GM12878 (cell line): Measurements from ENCODE around the gene DCPS. TPM values are rescaled to one million over a fixed set of nuclear protein-coding genes. Genes with fewer than 3 reads are reported as not detected.

Experiments used
- ATAC-seq: fragments of 200-7000 bp; cut with Tn5 transposase; 3 replicates; pipeline ENCODE4 v1.9.1; 2020; ENCODE audit warnings: mild to moderate bottlenecking, moderate library complexity
- BruUV-seq: library from RNA; stranded (reverse); fragments of 400-500 nt; replicated peaks from 2 replicates; lab custom pipeline; 2021; lab: Mats Ljungman, UMichigan
- CTCF ChIA-PET: fragments of 300-600 bp; sonication (Branson Sonifier 250); formaldehyde crosslinking; extraction: SDS; loops from one replicate; lab custom pipeline; 2021; ENCODE audit warnings: inconsistent platforms; lab: Yijun Ruan, JAX
- POLR2A ChIA-PET: fragments of 350-600 bp; formaldehyde crosslinking; extraction: SDS; loops from one replicate; lab custom pipeline; 2021; ENCODE audit warnings: inconsistent platforms; lab: Charles Lee
- RAD21 ChIA-PET: fragments of 300-600 bp; sonication (Branson Sonifier 250); formaldehyde crosslinking; loops from one replicate; lab custom pipeline; 2023; ENCODE audit warnings: antibody characterized with exemption; ENCODE audit not compliant: unreplicated experiment; lab: Charles Lee
- SMC1A ChIA-PET: fragments of 300-600 bp; sonication (Branson Sonifier 250); formaldehyde crosslinking; loops from one replicate; lab custom pipeline; 2023; ENCODE audit not compliant: unreplicated experiment, uncharacterized antibody; lab: Charles Lee
- DNase-seq: peaks from one replicate; pipeline ENCODE4 v3.0.0-alpha.2; 2011; ENCODE audit warnings: low read depth, low spot score
- FAIRE-seq: peaks from 3 replicates; lab custom pipeline; 2011; peaks lifted over from hg19 to GRCh38; lab: Jason Lieb, UNC
- H2AFZ ChIP-seq: 2 replicates; pipeline ENCODE4 v1.6.0; 2011; ENCODE audit warnings: low read depth, low read length, control low read depth; ENCODE audit not compliant: control insufficient read depth
- H3K27ac ChIP-seq: 2 replicates; pipeline ENCODE4 v1.5.1; 2011; ENCODE audit warnings: control low read depth; ENCODE audit not compliant: control insufficient read depth, insufficient read depth
- H3K27me3 ChIP-seq, 2 experiments: replicated peaks in 1 of 2; 2 replicates each; pipeline versions ENCODE4 v1.6.0 to v1.6.1; 2011; ENCODE audit warnings: low read length in 1 of 2; ENCODE audit not compliant: control insufficient read depth in 2 of 2, insufficient read depth in 2 of 2
- H3K36me3 ChIP-seq, 2 experiments: 2 replicates each; pipeline ENCODE4 v1.5.1; 2011; ENCODE audit warnings: low read length in 1 of 2; ENCODE audit not compliant: control insufficient read depth in 2 of 2, insufficient read depth in 2 of 2
- H3K4me1 ChIP-seq: 2 replicates; pipeline ENCODE4 v1.6.1; 2011; ENCODE audit warnings: mild to moderate bottlenecking, low read length, moderate library complexity, mixed read lengths; ENCODE audit not compliant: control insufficient read depth, insufficient read depth
- H3K4me2 ChIP-seq: 2 replicates; pipeline ENCODE4 v1.6.0; 2011; ENCODE audit warnings: control low read depth; ENCODE audit not compliant: control insufficient read depth, insufficient read depth
- H3K4me3 ChIP-seq: fragments of 200-600 bp; sonication (generic); 2 replicates; pipeline ENCODE4 v1.5.1; 2016
- H3K79me2 ChIP-seq: 2 replicates; pipeline ENCODE4 v1.6.0; 2011; ENCODE audit warnings: low read length; ENCODE audit not compliant: control insufficient read depth, insufficient read depth
- H3K9ac ChIP-seq: 2 replicates; pipeline ENCODE4 v1.8.0; 2011; ENCODE audit warnings: low read length, control low read depth, mixed read lengths; ENCODE audit not compliant: control insufficient read depth, insufficient read depth
- H3K9me3 ChIP-seq: replicated peaks from 3 replicates; pipeline ENCODE4 v1.5.1; 2011; ENCODE audit warnings: mild to moderate bottlenecking, low read length; ENCODE audit not compliant: control insufficient read depth, insufficient read depth
- H4K20me1 ChIP-seq: 2 replicates; pipeline ENCODE4 v1.6.0; 2011; ENCODE audit not compliant: control insufficient read depth, insufficient read depth
- CTCF ChIP-seq, 3 experiments: IDR thresholded peaks in 2 of 3; conservative IDR thresholded peaks in 1 of 3; 2 replicates each; pipeline ENCODE4 v1.5.1; 2011; ENCODE audit warnings: low read depth in 3 of 3, low read length in 3 of 3, mild to moderate bottlenecking in 3 of 3, control low read depth in 2 of 3, moderate library complexity in 2 of 3, inconsistent platforms in 1 of 3, mixed read lengths in 1 of 3; ENCODE audit not compliant: control insufficient read depth in 2 of 3, insufficient read depth in 1 of 3; ENCODE audit errors: extremely low read depth in 1 of 3
- EED ChIP-seq: sonication (generic); IDR thresholded peaks from 2 replicates; pipeline ENCODE4 v1.6.1; 2016; ENCODE audit warnings: antibody characterized with exemption, low read depth
- PBX3 ChIP-seq: IDR thresholded peaks from 2 replicates; pipeline ENCODE4 v1.6.1; 2011; ENCODE audit warnings: mild to moderate bottlenecking, low read depth, low read length, moderate library complexity; ENCODE audit not compliant: insufficient replicate concordance
- PKNOX1 ChIP-seq: fragments of 450-650 bp; IDR thresholded peaks from 2 replicates; pipeline ENCODE4 v1.6.1; 2016; ENCODE audit warnings: mild to moderate bottlenecking
- POU2F2 ChIP-seq: IDR thresholded peaks from 3 replicates; pipeline ENCODE4 v1.6.1; 2011; ENCODE audit warnings: low read depth, mild to moderate bottlenecking, low read length, borderline replicate concordance
- RFX5 ChIP-seq: IDR thresholded peaks from 2 replicates; pipeline ENCODE4 v1.6.1; 2011; ENCODE audit warnings: low read depth, low read length, improper control_type of control experiment
- SKIL ChIP-seq: fragments of 450-650 bp; IDR thresholded peaks from 2 replicates; pipeline ENCODE4 v1.6.1; 2017; ENCODE audit warnings: mild to moderate bottlenecking, low read depth, inconsistent platforms; ENCODE audit not compliant: poor library complexity, severe bottlenecking
- SPI1 ChIP-seq: IDR thresholded peaks from 2 replicates; pipeline ENCODE4 v1.6.1; 2011; ENCODE audit warnings: low read depth, mild to moderate bottlenecking, low read length, moderate library complexity, borderline replicate concordance; ENCODE audit not compliant: insufficient read depth
- TCF12 ChIP-seq: IDR thresholded peaks from 2 replicates; pipeline ENCODE4 v1.6.1; 2011; ENCODE audit warnings: low read depth, mild to moderate bottlenecking, low read length
- ZNF687 ChIP-seq: fragments of 450-650 bp; IDR thresholded peaks from 2 replicates; pipeline ENCODE4 v1.6.1; 2017; ENCODE audit warnings: mild to moderate bottlenecking, moderate library complexity
- ZSCAN29 ChIP-seq: fragments of 450-650 bp; IDR thresholded peaks from 2 replicates; pipeline ENCODE4 v1.6.1; 2017; ENCODE audit warnings: mild to moderate bottlenecking, moderate library complexity
- WGBS: methylation state at CpG from one replicate; pipeline ENCODE4 v1.1.6; 2016; ENCODE audit warnings: low lambda C conversion rate; ENCODE audit not compliant: insufficient replicate concordance, insufficient coverage; ENCODE audit errors: missing lambda C conversion rate; 5-methylcytosine and 5-hydroxymethylcytosine counted together
- in situ Hi-C: fragments of 300-500 bp; cut with MboI; formaldehyde crosslinking; loops from 9 replicates; pipeline ENCODE4 v1.14.3; 2018; ENCODE audit warnings: mixed read lengths
- intact Hi-C: fragments of 100-400 bp; cut with micrococcal nuclease; formaldehyde crosslinking; loops from one replicate; pipeline ENCODE4 v1.14.2; 2022; ENCODE audit not compliant: unreplicated experiment
- polyA plus RNA-seq, 11 experiments: library from polyadenylated mRNA; depleted of rRNA in 4 of 11; unstranded in 6 of 11; stranded (reverse) in 5 of 11; fragments of >200 nt; fragmentation: Nextera tagmentation in 4 of 11; fragmentation: Illumina TruSeq in 1 of 11; extraction: Ambion mirVana in 4 of 11; extraction: Trizol in 1 of 11; gene quantifications; 1 replicate in 1 of 11; 2 replicates in 10 of 11; pipeline versions ENCODE4 v1.2.1 to v1.2.3, GENCODE V29; 2011 to 2016; ENCODE audit warnings: inconsistent platforms in 2 of 11, missing spikeins in 2 of 11, low read depth in 1 of 11
- total RNA-seq, 4 experiments: library from RNA; depleted of rRNA in 3 of 4; stranded (reverse); fragments of >200 nt in 3 of 4; fragmentation: Illumina TruSeq in 1 of 4; extraction: Trizol in 1 of 4; gene quantifications; 2 replicates each; pipeline versions ENCODE4 v1.2.1 to v1.2.3, GENCODE V29; 2013 to 2021

Gene DCPS
- total and polyA plus RNA-seq, 10 of the 15 experiments (the other 5 are each of a cell fraction or from before 2014, with no cell fraction given) = 23.5 to 101 (median 67.4) TPM

GRCh38 chr11:126313826-126314225 is 10.0 kb downstream of the DCPS start (continued):
- TF ChIP-seq SKIL = no peak
- no peak for TF ChIP-seq ZSCAN29

- H3K4me3 ChIP-seq = no peak overlapping the region
- WGBS = 50% methylated on average over 1 of the region's 1 CpG
- CTCF ChIA-PET = interaction anchor here (1.2 to 5.3 kb wide), 3 partner anchors 103 to 167 kb away, joined by 3 to 31 read pairs (median 6); no protein-coding TSS in a partner anchor
- peaks cover 0 to 10% of the 10 kb centered on the region in 2 experiments for H3K36me3 ChIP-seq
- ATAC-seq (no peak; the same call in 2 of the 3 replicates), DNase-seq (no peak), FAIRE-seq (no peak)
- H3K9me3 ChIP-seq = no peaks in the 10 kb centered on the region; the same call in none of the 3 replicates
- POLR2A ChIA-PET = no interaction called here
- peaks cover 9% of the 10 kb centered on the region for H3K79me2 ChIP-seq
- no peaks in the 10 kb centered on the region for H3K27me3 ChIP-seq
- no peak overlapping the region for H2AFZ ChIP-seq
- in situ Hi-C loops = no loop called here
- no TSS peak for BruUV-seq
- SMC1A ChIA-PET = interaction anchor here (0.6 to 2.6 kb wide), 4 partner anchors 36 to 422 kb away, joined by 3 to 8 read pairs (median 6); no protein-coding TSS in a partner anchor
- RAD21 ChIA-PET = interaction anchor here (1.7 to 2.5 kb wide), 2 partner anchors 13 to 103 kb away, joined by 7 to 9 read pairs; partner anchors contain the start of gene DCPS
- peak overlapping the region; percentile 71 for H3K4me2 ChIP-seq
- H3K9ac ChIP-seq = no peak overlapping the region
- intact Hi-C loops = loop anchor here (10.0 kb wide), 3 partner anchors 387 to 667 kb away; no protein-coding TSS in a partner anchor
- peaks cover 40% of the 10 kb centered on the region for H3K4me1 ChIP-seq
- H4K20me1 ChIP-seq = peaks cover 3% of the 10 kb centered on the region; the same call in 1 of the 2 replicates
- H3K27ac ChIP-seq = peak overlapping the region; percentile 71; the same call in 1 of the 2 replicates
- TF ChIP-seq ZNF687 = no peak
- no peak for TF ChIP-seq PBX3
- no peak for TF ChIP-seq PKNOX1
- no peak for TF ChIP-seq SPI1
- no peak for TF ChIP-seq TCF12
- no peak for TF ChIP-seq EED
- TF ChIP-seq CTCF (IDR thresholded peaks at IDR 0.05 in 2 of 3, conservative IDR thresholded peaks at IDR 0.05 in 1 of 3; ENCODE audit: control insufficient read depth in 2 of 3, extremely low read depth in 1 of 3, insufficient read depth in 1 of 3, low read depth in 3 of 3, low read length in 3 of 3) = no peak
- TF ChIP-seq RFX5 = no peak
- no peak for TF ChIP-seq POU2F2
Measured at GRCh38 chr11:126317432-126317755, 13.5 kb downstream of the DCPS start.
